ENCODE results near the gene NNMT.

GRCh38 chr11:114290503-114291235 is 5.5 kb upstream of the NNMT start:
- TF ChIP-seq EZH2 (IDR thresholded peaks at IDR 0.05; ENCODE audit: borderline replicate concordance) (no peak), CTCF (IDR thresholded peaks at IDR 0.05; ENCODE audit: poor library complexity) (no peak), EZH2phosphoT487 (IDR thresholded peaks at IDR 0.05; ENCODE audit: low read depth, severe bottlenecking, unreplicated experiment) (no peak)

All from hepatocyte (in vitro differentiated cells).